Measurements from ENCODE around the gene SASH1.

SASH1 gene

GRCh38 chr6:148336901-148337300 is 5.7 kb upstream of the SASH1 start:
- no peaks in the 10 kb centered on the region for H3K9me2 ChIP-seq (replicated peaks; ENCODE audit: control insufficient read depth, low read length)
- H3K36me3 ChIP-seq (ENCODE audit: control insufficient read depth, low read length): no peaks in the 10 kb centered on the region
- H3F3A ChIP-seq (ENCODE audit: control insufficient read depth, insufficient read depth): no peaks in the 10 kb centered on the region
- no peaks in the 10 kb centered on the region for H3K79me2 ChIP-seq (ENCODE audit: control insufficient read depth, low read length)
- no peak overlapping the region for H3K27ac ChIP-seq (ENCODE audit: low read depth, low read length)
- no peaks in the 10 kb centered on the region for H3K9me3 ChIP-seq (ENCODE audit: control insufficient read depth, insufficient read depth, low read length)
- H3K27me3 ChIP-seq (ENCODE audit: control insufficient read depth, low read length): no peaks in the 10 kb centered on the region
- no peaks in the 10 kb centered on the region for H4K20me1 ChIP-seq (ENCODE audit: control insufficient read depth, insufficient read depth, low read depth, low read length)
- TF ChIP-seq EZH2phosphoT487 (IDR thresholded peaks at IDR 0.05; ENCODE audit: borderline replicate concordance, low read length) (no peak), CTCF (IDR thresholded peaks at IDR 0.05; ENCODE audit: low read depth, low read length, poor library complexity, severe bottlenecking) (no peak)
- H3K4me1 ChIP-seq (ENCODE audit: control insufficient read depth, low read length): no peaks in the 10 kb centered on the region
- H3K4me3 ChIP-seq (ENCODE audit: low read length): no peak overlapping the region
- H3K4me2 ChIP-seq (ENCODE audit: low read length): no peak overlapping the region

GRCh38 chr6:148339766-148340165 is 2.9 kb upstream of the SASH1 start:
- Histone ChIP-seq H3K4me3 (ENCODE audit: low read length) (no peak overlapping the region), H3F3A (ENCODE audit: control insufficient read depth, insufficient read depth) (no peaks in the 10 kb centered on the region), H3K4me1 (ENCODE audit: control insufficient read depth, low read length) (no peaks in the 10 kb centered on the region), H4K20me1 (ENCODE audit: control insufficient read depth, insufficient read depth, low read depth, low read length) (no peaks in the 10 kb centered on the region), H3K9me2 (replicated peaks; ENCODE audit: control insufficient read depth, low read length) (no peaks in the 10 kb centered on the region), H3K9me3 (ENCODE audit: control insufficient read depth, insufficient read depth, low read length) (no peaks in the 10 kb centered on the region), H3K79me2 (ENCODE audit: control insufficient read depth, low read length) (no peaks in the 10 kb centered on the region), H3K27me3 (ENCODE audit: control insufficient read depth, low read length) (no peaks in the 10 kb centered on the region), H3K27ac (ENCODE audit: low read depth, low read length) (no peak overlapping the region), H3K4me2 (ENCODE audit: low read length) (no peak overlapping the region), H3K36me3 (ENCODE audit: control insufficient read depth, low read length) (no peaks in the 10 kb centered on the region)
- TF ChIP-seq CTCF (IDR thresholded peaks at IDR 0.05; ENCODE audit: low read depth, low read length, poor library complexity, severe bottlenecking): no peak
- no peak for TF ChIP-seq EZH2phosphoT487 (IDR thresholded peaks at IDR 0.05; ENCODE audit: borderline replicate concordance, low read length)

- H3K9me3 ChIP-seq (ENCODE audit: control insufficient read depth, insufficient read depth, low read length): no peaks in the 10 kb centered on the region
- H3F3A ChIP-seq (ENCODE audit: control insufficient read depth, insufficient read depth): no peaks in the 10 kb centered on the region
- no peaks in the 10 kb centered on the region for H3K9me2 ChIP-seq (replicated peaks; ENCODE audit: control insufficient read depth, low read length)
- H3K4me3 ChIP-seq (ENCODE audit: low read length): no peak overlapping the region
- no peaks in the 10 kb centered on the region for H3K79me2 ChIP-seq (ENCODE audit: control insufficient read depth, low read length)
- TF ChIP-seq CTCF (IDR thresholded peaks at IDR 0.05; ENCODE audit: low read depth, low read length, poor library complexity, severe bottlenecking): no peak
- TF ChIP-seq EZH2phosphoT487 (IDR thresholded peaks at IDR 0.05; ENCODE audit: borderline replicate concordance, low read length): no peak
- no peaks in the 10 kb centered on the region for H4K20me1 ChIP-seq (ENCODE audit: control insufficient read depth, insufficient read depth, low read depth, low read length)
- no peak overlapping the region for H3K4me2 ChIP-seq (ENCODE audit: low read length)
- H3K27me3 ChIP-seq (ENCODE audit: control insufficient read depth, low read length): no peaks in the 10 kb centered on the region
- H3K36me3 ChIP-seq (ENCODE audit: control insufficient read depth, low read length): no peaks in the 10 kb centered on the region
- no peaks in the 10 kb centered on the region for H3K4me1 ChIP-seq (ENCODE audit: control insufficient read depth, low read length)
- H3K27ac ChIP-seq (ENCODE audit: low read depth, low read length): no peak overlapping the region
Observed at GRCh38 chr6:148340586-148341297, 1.9 kb upstream of the SASH1 start.

All from DOHH2 (cell line).